GM19240 (cell line): ENCODE results near the gene SAP130.

Experiments
- DNase-seq: peaks from one replicate; pipeline ENCODE4 v3.0.0; 2011; ENCODE audit warnings: low spot score; ENCODE audit not compliant: insufficient read length

Gene SAP130

DNA sequence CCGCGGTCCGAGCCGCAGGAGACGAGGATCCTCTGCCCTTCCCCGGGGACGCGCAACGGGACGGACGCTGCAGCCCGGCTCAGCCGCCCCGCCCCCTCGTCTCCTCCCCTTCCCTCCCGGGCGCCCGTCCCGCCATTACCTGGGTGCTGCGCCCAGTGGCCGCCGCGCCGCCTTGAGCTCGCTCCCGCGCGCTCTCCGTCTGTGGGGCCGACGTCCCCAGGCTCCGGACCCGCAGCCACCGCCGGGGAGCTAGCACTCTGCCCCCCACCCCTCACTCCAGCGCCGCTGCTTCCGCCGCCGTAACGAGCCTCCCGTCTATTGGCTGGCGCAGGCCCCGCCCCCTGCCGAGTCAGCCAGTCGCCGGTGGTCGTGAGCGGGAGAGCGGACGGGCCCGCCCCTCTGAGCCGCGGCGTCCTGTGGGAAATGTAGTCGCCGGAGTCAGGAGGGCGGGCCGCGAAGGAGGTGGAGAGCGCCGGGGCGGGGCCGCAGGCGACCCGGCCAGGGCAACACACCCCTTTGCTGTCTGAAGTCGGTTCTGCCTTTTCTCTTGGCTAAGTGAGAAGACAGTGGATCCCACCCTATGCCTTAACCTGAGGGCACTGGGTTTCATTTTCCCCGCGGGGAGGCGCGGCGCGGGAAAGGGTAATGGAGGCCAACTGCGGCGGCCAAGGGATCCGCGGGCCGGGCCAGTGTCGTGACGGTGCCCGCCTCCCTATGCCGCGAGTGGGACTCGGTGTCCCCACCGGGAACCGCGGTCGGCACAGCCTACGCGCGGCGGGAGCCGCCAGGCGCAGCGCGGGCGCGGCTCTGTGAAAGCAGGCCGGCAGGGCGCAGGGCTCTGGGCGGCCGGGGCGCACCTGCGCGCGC is at the start of gene SAP130:
Gene SAP130 (minus strand): TSS at position 259 of the 867 bp plus-strand sequence. CDS start 1,767 bp downstream, outside the sequence.
- DNase-seq, result peak; percentile 91

DNA sequence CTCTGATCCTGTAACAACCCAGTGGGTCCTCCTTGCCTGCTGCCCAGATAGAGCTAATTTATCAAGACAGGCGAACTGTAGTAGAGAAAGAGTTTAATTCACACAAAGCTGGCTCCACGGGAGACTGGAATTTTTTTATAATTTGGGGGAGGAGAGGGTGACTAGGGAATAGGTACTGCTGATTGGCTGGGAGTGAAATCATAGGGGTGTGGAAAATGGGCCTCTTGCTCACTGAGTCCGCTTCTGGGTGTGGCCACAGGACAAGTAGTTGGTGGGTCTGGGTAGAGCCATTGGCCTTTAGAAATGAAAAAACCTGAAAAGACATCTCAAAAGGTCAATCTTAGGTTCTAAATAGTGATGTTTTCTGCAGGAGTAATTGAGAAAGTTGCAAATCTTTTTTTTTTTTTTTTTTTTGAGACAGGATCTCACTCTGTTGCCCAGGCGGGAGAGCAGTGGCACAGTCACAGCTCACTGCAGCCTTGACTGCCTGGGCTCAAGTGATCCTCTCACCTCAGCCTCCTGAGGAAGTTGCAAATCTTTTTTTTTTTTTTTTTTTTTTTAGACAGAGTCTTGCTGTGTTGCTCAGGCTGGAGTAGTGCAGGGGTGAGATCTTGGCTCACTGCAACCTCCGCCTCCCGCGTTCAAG is 48.7 kb upstream of the SAP130 start:
- no peak for DNase-seq

DNA sequence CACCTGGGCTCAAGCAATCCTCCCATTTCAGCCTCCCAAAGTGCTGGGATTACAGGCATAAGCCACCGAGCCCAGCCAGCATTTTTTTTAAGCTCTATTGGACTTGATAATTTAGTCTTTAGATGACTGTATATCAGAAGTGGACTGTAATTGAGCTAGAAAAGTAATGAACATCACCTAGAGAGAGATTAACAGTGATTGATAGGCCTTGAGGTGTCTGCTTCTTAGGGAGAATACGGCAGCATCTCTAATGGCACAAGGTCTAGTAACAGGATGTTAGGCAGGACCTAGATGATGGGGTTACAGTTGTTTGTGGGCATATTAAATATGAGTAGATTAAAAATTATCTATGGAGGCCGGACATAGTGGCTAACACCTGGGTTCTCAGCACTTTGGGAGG is 45.4 kb upstream of the SAP130 start:
- no peak for DNase-seq

DNA sequence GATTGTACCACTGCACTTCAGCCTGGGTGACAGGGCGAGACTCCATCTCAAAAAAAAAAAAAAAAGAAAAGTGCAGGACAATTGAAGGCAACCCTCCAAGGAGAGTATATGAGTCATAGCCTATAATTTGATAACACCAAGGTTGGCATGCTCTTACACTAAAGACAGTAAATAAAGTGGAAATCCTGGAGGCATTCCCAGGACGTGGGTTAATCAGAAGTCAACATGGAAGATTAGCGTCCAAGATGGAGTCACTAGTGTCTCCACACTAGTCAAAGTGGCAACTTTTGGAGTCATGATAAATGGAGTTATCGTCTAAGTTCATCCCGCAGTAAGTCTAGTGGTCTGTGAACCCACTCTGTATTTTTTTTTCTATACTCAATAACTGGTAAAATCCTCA is 41.9 kb upstream of the SAP130 start:
- DNase-seq, result no peak

DNA sequence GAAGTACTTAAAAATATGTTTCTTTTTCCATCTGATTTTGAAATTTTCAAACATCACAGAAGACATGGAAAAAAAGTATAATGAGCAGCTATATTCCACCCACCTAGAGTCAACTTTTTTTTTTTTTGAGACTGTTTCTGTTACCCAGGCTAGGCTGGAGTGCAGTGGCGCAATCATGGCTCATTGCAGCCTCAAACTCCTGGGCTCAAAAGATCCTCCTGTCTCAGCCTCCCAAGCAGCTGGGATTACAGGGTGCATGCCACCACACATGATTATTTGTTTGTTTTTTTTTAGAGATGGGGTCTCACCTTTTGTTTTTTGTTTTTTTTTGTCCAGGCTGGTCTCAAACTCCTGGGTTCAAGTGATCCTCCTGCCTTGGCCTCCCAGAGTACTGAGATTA is 36.5 kb upstream of the SAP130 start:
- DNase-seq, result no peak

DNA sequence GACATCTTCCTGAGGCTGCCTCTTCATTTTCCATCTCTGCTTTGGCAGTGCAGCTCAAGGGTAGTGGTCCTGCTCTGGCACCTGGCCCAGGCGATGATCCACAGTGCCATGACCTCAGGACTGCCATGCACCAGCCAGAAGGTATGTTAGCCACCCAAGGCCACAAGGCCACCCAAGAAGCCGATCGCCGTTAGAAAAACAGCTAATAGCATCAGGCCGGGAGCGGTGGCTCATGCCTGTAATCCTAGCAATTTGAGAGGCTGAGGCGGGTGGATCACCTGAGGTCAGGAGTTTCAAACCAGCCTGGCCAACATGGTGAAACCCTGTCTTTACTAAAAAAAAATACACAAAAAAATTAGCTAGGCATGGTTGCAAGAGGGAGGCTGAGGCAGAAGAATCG is 34.7 kb upstream of the SAP130 start:
- DNase-seq, result no peak

DNA sequence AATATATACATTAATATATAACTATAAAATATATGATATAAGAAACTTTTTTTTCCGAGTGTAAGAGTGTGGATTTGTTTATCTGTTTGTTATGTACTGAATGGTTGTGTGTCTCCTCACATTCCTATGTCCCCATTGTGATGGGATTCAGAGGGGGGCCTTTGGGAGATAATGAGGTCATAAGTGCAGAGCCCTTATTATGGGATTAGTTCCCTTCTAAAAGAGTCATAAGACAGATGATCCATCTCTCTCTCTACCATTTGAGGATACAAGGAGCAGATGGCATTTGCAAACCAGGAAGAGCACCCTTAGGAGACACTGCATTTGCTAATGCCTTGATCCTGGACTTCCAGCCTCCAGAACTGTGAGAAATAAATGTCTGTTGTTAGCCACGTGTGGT is 30.3 kb upstream of the SAP130 start:
- DNase-seq, result no peak

DNA sequence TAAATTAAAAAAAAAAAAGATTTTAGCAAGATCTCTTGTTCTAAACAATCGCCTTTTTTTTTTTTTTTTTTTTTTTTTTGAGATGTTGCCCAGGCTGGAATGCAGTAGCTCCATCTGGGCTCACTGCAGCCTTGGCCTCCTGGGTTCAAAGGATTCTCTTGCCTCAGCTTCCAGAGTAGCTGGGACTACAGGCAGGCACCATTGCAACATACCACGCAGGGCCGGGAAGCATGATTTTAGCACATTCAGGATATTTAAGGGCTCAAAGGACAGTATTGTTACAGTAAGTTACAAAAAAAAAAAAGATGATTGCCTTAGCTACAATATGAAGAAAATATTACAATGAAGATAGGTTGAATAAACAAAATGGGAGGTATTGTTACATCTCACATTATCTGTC is 29.5 kb upstream of the SAP130 start:
- DNase-seq, result no peak

DNA sequence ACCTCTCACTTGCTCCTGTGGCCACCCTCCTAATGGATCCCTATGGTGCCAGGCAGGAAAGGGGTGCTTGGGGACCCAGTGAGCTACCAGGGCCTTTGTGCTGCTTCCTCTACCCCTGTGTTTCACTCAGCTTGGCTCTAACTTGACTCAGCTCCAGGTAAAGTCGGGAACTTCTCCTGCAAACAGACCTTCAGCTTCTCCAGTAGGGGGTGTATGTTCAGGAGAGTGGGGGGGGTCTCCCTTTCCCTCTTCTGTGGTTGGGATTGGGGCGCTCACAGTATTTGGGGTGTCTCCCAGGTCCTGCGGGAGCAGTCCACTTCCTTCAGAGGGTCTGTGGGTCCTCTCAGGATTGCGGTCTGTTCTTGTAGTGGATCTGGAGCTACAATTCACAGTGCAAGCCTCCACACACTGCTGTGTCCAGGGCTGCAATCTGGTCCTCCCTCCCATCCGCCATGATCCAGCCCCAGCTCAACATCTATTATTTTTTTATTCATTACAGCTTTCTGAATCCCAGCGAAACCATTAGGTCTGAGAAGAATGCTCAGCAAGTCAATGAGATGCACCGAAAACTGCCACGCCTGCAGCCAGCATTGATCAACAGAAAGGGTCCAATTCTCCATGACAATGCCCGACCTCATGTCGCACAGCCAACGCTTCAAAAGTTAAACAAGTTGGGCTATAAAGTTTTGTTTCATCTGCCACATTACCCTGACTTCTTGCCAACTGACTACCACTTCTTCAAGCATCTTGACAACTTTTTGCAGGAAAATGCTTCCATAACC is 26.4 kb upstream of the SAP130 start:
- no peak for DNase-seq

DNA sequence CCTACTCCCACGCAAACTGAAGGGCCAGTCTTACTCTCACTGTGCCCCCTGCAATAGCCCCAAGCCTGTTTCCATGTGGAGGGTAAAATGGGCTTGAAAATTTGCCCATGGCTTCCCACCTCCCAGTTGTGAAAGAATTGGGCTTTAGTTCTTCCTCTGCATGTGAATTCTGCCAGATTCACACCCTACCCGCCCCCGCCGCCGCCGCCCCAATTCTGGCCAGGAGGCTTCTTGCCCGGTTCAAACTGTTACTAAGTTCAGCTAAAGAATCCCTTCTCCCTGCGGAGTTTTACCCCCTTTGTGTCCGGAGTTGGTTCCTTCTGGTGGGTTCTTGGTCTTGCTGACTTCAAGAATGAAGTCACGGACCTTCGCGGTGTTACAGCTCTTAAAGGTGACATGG is 25.5 kb upstream of the SAP130 start:
- no peak for DNase-seq

DNA sequence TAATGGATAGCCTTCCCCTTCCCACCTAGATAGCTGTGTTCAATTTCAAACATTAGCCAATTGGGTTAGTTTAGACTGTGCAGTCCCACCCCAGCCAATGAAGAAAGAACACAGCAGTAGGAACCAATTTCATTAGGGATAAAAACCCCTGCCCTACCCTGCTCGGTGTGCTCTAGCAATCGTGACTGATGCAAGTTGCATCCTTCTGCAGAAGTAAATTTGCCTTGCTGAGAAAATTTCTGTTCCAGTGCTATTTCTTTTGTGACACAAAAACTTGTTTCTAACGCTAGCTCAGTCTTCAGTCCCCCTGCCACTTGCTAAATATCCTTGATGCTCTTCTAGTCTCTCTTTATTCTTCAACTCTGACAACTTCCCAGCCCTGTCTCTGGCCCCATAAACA is 15.2 kb upstream of the SAP130 start:
- DNase-seq, result no peak

DNA sequence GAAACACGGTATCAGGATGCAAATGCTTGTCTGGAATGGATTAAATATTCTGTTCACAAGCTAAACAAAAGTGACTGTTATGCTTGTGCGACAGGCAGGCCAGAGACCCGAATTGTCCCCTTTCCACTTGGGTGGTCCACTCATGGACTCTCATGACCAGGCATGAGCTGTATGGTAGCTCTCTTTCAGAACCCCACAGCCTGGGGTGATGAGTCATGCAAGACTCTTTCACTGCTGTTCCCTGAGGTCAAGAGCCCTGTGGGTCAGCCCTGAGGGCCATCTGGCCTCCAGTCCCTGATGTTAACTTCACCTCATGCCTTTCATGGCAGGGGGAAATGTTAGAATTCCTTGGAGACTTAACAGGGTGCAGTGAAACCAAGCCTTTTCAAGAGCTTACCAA is 13.7 kb upstream of the SAP130 start:
- no peak for DNase-seq

DNA sequence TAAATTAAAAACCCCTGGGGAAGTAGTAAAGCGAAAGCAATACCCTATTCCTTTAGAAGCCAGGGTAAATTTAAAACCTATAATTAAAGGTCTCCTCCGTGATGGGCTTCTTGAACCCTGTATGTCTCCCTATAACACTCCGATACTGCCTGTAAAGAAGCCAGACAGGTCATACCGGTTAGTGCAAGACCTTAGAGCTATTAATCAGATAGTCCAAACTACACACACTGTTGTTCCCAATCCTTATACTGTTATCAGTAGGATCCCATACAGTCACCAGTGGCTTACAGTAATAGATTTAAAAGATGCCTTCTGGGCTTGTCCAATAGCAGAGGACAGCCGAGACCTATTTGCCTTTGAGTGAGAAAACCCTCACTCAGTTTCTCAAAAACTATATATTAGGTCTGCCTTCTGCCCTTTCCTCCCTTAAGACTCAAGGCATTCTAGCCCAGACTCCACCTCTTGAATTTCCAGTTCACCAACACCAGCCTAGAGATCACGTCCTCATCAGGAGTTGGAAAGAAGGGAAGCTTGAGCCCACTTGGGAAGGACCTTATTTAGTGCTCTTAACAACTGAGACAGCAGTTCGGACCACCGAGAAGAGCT is 12.4 kb upstream of the SAP130 start:
- DNase-seq, result no peak

DNA sequence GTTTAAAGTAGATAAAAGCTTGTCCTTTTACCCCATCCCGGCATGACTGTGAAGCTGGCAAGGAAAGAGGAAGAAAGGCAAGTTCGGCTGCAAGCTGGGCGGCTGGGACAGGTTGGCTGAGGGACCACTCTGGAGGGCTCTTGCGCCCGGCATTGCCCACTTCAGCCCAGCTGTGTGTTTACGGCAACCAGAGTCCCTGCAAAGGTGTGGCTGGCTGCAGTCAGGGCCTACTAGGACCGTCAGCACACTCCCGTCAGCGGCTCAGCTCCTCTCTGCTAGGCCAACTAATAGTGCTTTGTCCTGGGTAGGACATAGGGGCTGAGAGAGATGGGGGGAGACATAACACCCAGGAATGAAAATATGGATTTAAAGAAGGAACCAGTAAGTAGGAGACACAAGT is 11.7 kb upstream of the SAP130 start:
- DNase-seq, result no peak

DNA sequence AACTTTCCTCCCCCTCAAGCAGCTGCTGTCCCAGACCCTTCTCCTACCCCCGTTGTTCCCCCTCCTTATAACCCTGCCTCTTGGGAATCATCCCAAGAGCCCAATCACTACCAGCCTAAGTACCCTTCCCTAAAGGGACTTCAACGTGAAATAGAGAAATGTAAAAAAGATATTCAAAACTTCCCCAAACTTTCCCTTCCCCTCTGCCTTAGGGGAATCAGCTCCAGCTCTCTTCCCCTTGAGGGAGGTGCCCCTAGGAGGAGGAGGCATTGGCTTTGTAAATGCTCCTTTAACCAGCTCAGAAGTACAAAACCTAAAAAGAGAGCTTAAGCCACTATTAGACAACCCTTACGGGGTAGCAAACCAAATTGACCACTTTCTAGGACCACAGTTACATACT is 10.6 kb upstream of the SAP130 start:
- no peak for DNase-seq

DNA sequence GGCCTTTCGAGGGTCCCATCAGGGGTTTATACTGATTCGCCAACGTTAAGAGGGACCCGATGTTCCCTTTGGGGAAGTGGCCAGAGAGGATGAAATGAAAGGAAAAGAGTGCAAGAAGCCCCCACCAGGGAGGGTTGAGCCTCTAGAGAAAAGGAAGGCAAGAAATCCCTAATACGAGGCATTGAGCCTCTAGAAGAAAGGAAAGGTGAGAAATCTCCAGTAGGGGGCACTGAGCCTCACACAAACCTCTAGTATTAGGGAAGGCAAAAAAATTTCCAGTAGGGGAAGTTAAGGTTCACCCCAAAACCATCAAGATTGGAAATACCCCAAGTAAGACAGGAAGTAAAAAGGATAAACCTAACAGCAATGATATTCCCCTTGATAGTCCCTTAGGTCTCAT is 9.8 kb upstream of the SAP130 start:
- DNase-seq, result no peak

DNA sequence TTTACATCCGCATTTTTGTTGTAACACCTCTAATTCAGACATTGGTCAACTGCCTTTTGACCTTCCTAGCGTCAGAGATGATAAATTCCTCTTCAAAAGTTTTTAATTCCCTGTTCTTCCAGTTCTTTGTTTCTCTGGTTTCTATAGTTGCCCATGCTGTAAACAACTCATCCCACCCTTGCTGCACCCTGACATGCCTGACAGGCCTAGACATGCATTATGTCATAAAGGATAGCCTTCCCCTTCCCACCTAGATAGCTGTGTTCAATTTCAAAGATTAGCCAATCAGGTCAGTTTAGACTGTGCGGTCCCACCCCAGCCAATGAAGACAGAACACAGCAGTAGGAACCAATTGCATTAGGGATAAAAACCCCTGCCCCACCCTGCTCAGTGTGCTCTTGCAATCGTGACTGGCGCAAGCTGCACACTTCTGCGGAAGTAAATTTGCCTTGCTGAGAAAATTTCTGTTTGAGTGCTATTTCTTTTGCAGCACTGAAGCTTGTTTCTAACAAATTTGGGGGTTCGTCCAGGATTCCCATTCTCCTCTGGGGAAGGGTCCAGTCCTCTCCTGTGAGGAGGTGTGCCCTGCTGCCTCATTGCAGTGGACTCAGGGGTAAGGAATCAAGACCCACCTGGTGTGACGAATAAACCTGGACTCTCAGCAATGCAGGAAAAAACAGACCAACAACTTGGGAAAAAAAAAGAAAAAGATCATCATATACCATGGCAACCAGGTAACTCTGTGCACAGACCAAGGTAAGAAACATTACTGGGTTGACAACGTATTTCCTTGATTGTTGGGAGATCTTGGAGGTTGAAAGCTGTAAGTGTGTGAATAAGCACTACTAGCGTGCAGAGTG is 9.1 kb upstream of the SAP130 start:
- DNase-seq, result no peak

DNA sequence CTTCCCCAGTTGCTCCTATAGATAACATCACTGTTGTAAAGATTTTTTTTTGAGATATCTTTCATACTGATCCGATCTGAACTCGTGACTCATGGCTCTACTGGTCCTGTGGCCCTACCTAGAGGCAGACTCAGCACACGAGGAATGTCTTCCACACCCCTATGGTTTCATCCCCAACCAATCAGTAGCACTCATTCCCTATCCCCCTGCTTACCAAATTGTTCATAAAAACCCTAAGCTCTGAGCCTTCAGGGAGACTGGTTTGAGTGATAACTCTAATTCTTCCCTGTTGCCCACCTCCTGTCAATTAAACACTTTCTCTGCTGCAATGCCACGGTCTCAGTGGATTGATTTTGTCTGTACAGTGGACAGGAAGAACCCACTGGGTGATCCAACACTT is 4.2 kb upstream of the SAP130 start:
- DNase-seq, result no peak

DNA sequence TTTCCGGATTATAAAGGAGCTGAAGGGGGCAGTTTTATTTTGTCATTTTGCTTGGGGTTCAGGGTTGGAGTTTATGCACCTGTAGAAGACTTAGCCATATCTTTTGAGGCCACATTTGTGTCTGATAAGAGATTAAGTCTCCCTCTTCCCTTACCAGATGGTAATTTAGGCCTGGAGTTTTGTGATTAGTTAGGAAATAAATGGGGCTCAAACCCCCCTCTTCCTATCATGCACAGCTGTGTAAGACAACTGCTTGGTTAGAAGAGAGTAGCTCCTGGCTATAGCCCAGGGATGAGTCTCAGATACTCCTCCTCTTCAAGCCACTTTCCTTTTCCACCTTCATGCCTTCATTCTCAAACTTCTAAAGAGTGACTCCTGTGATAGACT is 802 bp upstream of the SAP130 start:
- no peak for DNase-seq

DNA sequence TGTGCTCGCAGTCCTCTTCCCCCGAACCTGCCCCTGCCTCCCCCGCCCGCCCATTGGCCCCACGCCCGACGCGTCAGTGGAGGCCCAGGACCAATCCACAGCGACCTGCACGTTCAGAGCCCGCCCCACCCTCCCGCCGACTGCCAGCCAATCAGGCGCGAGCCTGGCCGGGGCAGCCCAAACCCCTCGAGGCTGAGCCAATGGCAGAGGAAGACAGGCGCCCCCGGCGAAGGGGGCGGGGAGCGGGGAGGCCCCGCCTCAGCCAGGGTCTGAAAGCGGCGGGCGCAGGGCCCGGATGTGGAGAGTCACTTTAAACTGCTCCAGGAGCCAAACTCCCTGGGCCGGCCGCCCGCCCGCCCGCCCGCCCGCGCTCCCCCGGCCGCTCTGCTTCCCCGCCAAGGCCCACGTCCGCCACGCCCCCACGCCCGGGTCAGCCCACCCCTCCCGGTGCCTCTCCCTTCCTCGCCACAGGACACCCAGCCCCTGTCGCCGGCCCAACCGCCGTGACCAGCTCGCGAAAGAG is 520 bp downstream of the SAP130 start:
- peak; percentile 92 for DNase-seq
